Parathyroid adenoma (tissue), 2 donors: Measurements from ENCODE around the gene PCGF2.
A peak's percentile ranks its signal among the peaks of the same experiment; 100 is the strongest.

Source experiments
- H2AFZ ChIP-seq: fragments of 300-600 bp; sonication (generic); one replicate; pipeline ENCODE4 v1.7.0; 2017; ENCODE audit warnings: antibody characterized with exemption, mild to moderate bottlenecking
- H3K27ac ChIP-seq: fragments of 300-600 bp; sonication (generic); one replicate; pipeline ENCODE4 v1.7.0; 2017
- H3K27me3 ChIP-seq: fragments of 300-600 bp; sonication (generic); one replicate; pipeline ENCODE4 v1.7.0; 2017; ENCODE audit warnings: low read length; ENCODE audit not compliant: control insufficient read depth, insufficient read depth
- H3K36me3 ChIP-seq: fragments of 300-600 bp; sonication (generic); one replicate; pipeline ENCODE4 v1.7.0; 2017; ENCODE audit warnings: low read length; ENCODE audit not compliant: control insufficient read depth, insufficient read depth
- H3K4me1 ChIP-seq: fragments of 300-600 bp; sonication (generic); one replicate; pipeline ENCODE4 v1.7.0; 2017; ENCODE audit warnings: control low read depth
- H3K4me2 ChIP-seq: fragments of 300-600 bp; sonication (generic); one replicate; pipeline ENCODE4 v1.7.0; 2017; ENCODE audit warnings: low read length
- H3K4me3 ChIP-seq: fragments of 300-600 bp; sonication (generic); one replicate; pipeline ENCODE4 v1.7.0; 2017; ENCODE audit warnings: low read depth, low read length
- H3K79me2 ChIP-seq: fragments of 300-600 bp; sonication (generic); one replicate; pipeline ENCODE4 v1.7.0; 2017; ENCODE audit warnings: control low read depth
- H3K9ac ChIP-seq: fragments of 300-600 bp; sonication (generic); one replicate; pipeline ENCODE4 v1.7.0; 2017; ENCODE audit warnings: mild to moderate bottlenecking
- H3K9me3 ChIP-seq: fragments of 300-600 bp; sonication (generic); one replicate; pipeline ENCODE4 v1.7.0; 2017; ENCODE audit warnings: low read length; ENCODE audit not compliant: control insufficient read depth
- TF ChIP-seq, protein P1 (sequence below): fragments of 300-600 bp; sonication (generic); IDR thresholded peaks from one replicate; pipeline ENCODE4 v1.7.0; 2017; ENCODE audit warnings: antibody characterized with exemption, mild to moderate bottlenecking
- donor health status: primary hyperparathyroidism.

The PCGF2 gene

DNA sequence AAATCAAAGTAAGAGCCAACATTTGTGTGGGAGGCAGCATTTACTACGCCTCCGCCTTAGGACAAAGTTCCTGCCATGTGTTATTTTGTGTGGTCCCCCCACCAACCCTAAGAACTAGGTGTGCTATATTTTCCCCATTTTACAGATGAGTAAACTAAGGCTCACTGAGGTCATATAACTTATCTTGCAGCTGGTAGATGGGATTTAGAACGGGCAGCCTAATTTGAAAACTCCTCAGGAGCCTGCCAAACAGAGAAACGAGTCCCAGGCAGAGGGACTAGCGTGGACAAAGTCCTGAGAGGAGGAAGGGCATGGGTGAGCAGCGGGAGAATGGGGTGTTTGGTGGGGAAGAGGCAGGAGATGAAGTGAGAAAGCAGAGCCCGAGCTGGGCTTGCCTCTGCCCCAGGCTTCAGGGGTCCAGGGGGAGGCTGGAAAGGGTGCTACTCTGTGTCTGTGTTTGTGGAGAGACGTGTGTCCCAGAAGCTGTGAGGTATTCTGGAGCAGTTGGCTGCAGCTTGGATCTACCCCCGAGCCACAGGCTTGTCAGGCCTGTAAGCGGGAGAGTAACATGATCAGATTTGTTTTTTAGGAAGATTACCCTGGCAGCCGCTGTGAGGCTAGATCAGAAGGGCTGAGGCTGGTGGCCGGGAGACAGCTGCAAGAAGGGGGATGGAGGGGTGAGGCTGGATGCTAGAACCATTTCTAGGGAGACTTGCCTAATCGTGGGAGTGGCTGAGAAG lies 38.1 kb downstream of the PCGF2 start:
- Histone ChIP-seq H3K36me3 (no peaks in the 10 kb centered on the region), H3K9ac (no peak overlapping the region), H3K4me3 (no peak overlapping the region), H2AFZ (no peak overlapping the region), H3K4me1 (peaks cover 4% of the 10 kb centered on the region), H3K9me3 (no peaks in the 10 kb centered on the region), H3K79me2 (no peaks in the 10 kb centered on the region), H3K27me3 (no peaks in the 10 kb centered on the region), H3K27ac (no peak overlapping the region), H3K4me2 (no peak overlapping the region)
- TF ChIP-seq, protein P1, sequence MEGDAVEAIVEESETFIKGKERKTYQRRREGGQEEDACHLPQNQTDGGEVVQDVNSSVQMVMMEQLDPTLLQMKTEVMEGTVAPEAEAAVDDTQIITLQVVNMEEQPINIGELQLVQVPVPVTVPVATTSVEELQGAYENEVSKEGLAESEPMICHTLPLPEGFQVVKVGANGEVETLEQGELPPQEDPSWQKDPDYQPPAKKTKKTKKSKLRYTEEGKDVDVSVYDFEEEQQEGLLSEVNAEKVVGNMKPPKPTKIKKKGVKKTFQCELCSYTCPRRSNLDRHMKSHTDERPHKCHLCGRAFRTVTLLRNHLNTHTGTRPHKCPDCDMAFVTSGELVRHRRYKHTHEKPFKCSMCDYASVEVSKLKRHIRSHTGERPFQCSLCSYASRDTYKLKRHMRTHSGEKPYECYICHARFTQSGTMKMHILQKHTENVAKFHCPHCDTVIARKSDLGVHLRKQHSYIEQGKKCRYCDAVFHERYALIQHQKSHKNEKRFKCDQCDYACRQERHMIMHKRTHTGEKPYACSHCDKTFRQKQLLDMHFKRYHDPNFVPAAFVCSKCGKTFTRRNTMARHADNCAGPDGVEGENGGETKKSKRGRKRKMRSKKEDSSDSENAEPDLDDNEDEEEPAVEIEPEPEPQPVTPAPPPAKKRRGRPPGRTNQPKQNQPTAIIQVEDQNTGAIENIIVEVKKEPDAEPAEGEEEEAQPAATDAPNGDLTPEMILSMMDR = no peak

DNA sequence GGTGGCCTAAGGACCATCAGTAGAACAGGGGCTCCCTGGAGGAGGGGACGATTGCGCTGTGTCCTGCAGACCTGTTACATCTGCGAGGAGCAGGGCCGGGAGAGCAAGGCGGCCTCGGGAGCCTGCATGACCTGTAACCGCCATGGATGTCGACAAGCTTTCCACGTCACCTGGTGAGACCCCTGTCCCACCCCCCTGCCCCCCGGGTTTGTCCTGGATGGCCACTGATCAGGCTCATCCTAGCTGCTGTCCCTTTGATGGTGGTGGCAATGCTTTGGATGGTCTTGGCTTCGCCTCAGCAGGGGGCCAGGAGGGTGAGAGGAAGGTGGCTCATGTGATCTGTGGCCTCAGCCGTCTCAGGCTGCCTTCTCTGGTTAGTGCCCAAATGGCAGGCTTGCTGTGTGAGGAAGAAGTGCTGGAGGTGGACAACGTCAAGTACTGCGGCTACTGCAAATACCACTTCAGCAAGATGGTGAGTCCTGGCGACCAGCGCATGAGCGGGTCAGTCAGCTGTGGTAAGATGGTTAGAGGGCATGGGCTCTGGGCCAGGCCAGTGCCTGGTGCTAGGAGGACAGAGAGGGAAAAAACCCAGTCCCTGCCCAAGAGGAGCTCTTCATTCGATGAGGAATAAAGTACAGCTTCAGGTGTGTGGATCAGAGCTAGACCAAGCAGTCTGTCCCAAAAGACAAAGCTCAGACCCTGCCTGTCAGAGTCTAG lies 38.9 kb downstream of the PCGF2 start:
- Histone ChIP-seq H3K9me3 (no peaks in the 10 kb centered on the region), H3K4me1 (peaks cover 4% of the 10 kb centered on the region), H3K27me3 (no peaks in the 10 kb centered on the region), H3K27ac (no peak overlapping the region), H3K4me3 (no peak overlapping the region), H3K36me3 (no peaks in the 10 kb centered on the region), H3K4me2 (no peak overlapping the region), H3K79me2 (no peaks in the 10 kb centered on the region), H2AFZ (no peak overlapping the region), H3K9ac (no peak overlapping the region)
- TF ChIP-seq, protein P1 = no peak

DNA sequence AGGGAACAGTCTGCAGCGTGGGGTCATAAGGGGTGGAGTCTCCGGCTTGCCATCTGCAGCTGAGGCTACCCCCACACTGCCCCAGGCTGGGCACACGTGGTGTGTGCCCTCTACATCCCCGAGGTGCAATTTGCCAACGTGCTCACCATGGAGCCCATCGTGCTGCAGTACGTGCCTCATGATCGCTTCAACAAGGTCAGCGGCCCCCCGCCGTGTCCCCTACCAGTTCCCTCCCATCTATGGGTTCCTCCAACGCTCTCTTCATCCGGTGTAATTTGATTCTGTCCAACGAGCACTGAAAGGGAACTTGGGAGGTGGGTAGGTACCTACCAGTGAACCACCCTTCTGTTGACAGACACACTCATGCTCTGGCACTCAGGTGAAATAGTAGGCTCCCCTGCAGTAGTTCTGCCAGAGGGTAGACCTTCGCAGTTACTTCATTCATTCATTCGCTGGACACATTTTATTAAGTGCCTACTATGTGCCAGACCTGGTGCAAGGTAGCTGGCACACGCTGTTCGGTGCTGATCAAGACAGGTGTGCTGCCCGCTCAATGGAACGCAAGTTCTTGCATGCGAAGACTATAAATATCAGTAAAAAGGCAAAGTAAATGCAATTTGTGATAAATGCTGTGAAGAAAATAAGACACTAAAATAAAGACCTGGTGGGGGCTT lies 40.3 kb downstream of the PCGF2 start:
- Histone ChIP-seq H3K4me2 (no peak overlapping the region), H3K9me3 (no peaks in the 10 kb centered on the region), H3K9ac (no peak overlapping the region), H3K36me3 (no peaks in the 10 kb centered on the region), H3K79me2 (no peaks in the 10 kb centered on the region), H3K4me3 (no peak overlapping the region), H3K27ac (no peak overlapping the region), H2AFZ (no peak overlapping the region), H3K27me3 (no peaks in the 10 kb centered on the region), H3K4me1 (peaks cover 13% of the 10 kb centered on the region)
- TF ChIP-seq, protein P1 = no peak

DNA sequence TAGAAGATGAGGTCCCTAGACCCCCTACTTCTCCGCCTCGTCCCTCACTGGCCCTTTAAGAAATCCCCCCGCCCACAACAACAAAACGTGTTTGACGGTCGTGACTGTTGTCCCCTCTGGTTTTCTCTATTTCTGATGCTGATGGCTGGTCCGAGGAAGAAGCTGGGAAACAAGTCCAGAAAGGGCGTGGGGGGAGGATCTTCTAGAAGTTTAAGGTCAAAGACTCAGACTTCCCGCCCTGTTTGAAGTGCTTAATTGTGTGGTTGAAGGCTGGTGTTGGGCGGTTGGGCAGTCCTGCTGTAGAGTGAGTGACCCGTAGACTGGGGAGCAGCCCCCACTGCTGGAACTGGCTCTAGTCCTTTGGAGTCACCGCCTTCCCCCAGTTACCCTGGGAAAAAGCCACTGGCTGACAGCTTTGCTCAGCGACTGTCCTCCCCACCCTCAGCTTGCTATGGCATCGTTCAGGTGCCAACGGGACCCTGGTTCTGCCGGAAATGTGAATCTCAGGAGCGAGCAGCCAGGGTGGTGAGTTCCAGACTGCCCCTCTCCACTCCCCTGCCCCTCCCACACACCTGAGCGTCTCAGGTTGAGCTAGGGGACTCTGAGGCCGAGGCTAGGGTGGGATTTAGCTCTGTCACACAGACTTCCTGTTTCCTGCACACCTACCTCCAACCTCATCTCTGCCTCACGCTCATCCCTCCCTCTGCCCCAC lies 41.5 kb downstream of the PCGF2 start:
- Histone ChIP-seq H3K27me3 (no peaks in the 10 kb centered on the region), H3K79me2 (no peaks in the 10 kb centered on the region), H3K9ac (no peak overlapping the region), H3K4me3 (peak overlapping the region; percentile 77), H3K4me1 (peaks cover 14% of the 10 kb centered on the region), H3K36me3 (no peaks in the 10 kb centered on the region), H3K27ac (peak overlapping the region; percentile 85), H2AFZ (no peak overlapping the region), H3K4me2 (peak overlapping the region; percentile 67), H3K9me3 (no peaks in the 10 kb centered on the region)
- TF ChIP-seq, protein P1 = no peak
